D341Med (cell line): ENCODE results near the gene MRPS10.
"Not testable (repeated sequence)": the region's sequence is repeated elsewhere in the genome, so short reads cannot be mapped to it uniquely, and the experiment has no call there.

Experiments used
- DNase-seq: peaks from one replicate; pipeline ENCODE4 v3.0.0; 2012; ENCODE audit warnings: low spot score

MRPS10 gene

GRCh38 chr6:42207559-42207958 is 10.1 kb downstream of the MRPS10 start:
- DNase-seq = not testable (repeated sequence)

- no peak for DNase-seq
These were observed 12.8 kb downstream of the MRPS10 start for GRCh38 chr6:42204768-42205282.

- DNase-seq = no peak
These were observed 14.5 kb downstream of the MRPS10 start for GRCh38 chr6:42203183-42203582.

GRCh38 chr6:42202131-42202915 is 15.3 kb downstream of the MRPS10 start:
- DNase-seq = peak; percentile 67

DNA sequence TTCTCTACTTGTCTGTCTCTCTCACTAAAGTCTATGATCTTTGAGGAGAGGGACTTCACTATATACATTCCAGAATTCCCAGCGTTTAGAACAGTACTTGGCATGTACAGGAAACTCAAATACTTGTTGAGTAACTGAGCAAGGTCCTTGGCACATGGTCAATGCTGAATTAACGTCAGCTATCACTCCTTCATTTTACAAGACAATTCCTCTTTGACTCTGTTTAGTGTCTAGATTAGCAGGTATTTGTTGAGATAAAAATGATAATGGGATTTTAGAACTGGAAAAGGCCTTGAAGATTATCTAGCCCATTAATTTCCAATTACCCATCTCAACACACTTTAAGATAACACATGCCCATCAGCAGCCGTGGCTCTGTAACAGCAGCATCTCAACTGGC is 16.3 kb downstream of the MRPS10 start:
- no peak for DNase-seq

DNA sequence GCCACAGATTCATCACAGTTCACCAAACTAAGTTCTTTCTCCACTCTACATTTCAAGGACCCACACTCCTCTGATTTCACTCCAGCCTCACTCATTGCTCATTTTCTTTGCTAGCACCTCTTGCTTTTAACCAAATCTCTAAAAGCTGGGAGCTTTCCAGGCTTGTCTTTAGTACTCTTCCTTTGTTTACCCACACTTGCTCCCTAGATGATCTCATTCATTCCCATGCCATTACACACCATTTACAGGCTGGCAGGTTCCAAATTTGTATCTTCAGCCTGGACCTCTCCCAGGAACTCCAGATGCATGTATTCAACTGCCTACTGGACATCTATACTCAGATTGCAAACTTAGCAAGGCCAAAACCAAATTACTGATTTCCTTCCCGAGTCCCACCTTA is 17.6 kb downstream of the MRPS10 start:
- DNase-seq = no peak

- DNase-seq = no peak
These were observed 18.3 kb downstream of the MRPS10 start for GRCh38 chr6:42199106-42199981.

DNA sequence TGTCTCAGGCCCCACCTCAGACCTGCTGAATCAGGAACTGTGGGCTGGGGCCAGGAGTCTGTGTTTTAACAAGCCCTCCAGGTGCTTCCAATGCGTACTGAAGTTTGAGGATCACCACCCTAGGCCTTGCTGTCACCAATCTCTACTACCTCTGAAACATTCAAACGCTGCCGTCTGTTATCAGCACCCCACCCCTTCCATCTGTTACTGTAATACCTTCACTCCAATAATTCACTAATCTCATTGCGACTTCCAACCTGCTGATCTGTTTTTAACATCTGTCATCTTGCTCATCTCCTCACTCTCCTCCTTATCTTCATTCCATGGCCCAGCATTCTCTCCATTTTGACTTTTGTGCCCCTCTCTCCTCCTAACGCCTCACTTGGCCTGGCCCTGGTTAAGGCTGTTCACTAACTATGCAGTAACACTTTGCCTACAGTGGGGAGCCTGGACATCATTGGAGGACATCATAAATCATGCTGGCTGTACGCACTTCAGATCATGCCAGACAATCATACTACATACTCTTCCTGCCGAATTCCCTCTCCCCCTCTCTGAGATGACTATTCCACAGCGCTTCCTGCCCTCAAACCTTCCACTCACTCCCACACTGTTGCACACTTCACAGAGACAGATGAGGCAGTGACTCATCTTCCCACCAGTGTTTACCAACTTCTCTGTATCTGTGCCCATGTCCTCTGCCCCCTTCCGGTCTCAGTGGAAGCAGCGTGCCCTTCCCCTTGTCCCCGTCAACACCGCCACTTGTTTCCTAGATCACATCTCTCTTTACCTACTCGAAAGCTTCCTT is 19.9 kb downstream of the MRPS10 start:
- DNase-seq = peak; percentile 69

GRCh38 chr6:42195415-42195814 is 22.2 kb downstream of the MRPS10 start:
- DNase-seq = no peak

DNA sequence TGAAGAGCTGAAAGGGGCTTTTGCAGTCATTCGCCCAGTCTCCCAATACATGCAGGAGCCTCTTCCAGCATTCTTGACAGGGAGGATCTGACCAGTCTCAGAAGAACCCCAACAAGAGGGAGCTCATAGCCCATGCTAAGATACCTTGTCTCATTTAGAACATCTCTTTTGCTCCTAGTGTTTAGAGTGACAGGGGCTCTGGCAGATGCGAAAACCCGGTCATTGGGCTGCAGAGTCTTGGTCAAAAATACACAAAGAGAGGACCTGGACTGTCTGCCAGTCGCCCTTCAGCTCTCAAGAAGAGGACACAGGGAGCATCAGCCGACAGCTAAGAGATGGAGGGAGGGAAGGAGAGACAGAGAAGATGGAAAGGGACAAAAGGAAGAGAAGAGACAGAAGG is 23.6 kb downstream of the MRPS10 start:
- no peak for DNase-seq

DNA sequence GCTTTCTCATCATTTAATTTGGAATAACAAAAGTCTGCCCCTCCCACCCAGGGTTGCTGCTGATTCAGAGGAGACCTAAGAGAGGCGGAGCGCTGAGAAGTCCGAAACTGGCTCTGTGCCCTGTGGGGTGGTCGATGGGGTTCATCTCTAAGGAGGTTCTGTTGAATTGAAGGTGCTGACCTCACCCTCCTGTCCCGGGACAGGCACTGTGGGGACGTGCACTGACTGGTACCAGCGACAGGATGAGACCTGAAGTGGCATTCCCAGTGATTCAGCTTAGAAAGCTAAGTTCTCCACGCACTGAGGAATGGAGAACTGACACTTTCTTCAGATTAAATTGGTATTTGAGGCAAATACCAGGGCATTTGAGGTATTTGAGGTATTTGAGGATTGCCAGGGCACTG is 24.2 kb downstream of the MRPS10 start:
- no peak for DNase-seq

- DNase-seq = not testable (repeated sequence)
These were observed 25.3 kb downstream of the MRPS10 start for GRCh38 chr6:42192385-42192784.

- no peak for DNase-seq
These were observed 27.0 kb downstream of the MRPS10 start for GRCh38 chr6:42190554-42191183.

- DNase-seq = no peak
These were observed 29.3 kb downstream of the MRPS10 start for GRCh38 chr6:42188406-42188805.

DNA sequence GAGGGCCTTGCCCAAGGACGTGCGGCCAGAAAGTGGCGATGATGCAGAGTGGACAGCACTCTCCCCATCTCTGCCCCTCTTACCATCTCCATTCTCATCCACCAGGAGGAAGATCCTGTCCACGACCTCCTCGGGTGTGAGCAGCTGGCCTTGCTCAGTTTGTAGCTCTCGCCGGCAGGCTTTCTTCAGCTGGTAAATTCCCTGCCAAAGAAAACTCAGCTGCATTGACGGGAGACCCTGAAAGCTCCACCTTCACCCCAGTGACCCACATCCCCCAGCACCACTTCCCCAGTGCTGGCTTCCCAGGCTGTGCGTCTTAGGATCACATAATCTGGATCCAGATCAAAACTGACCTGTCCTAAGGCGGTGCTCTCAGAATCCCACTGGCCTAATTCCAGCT is 32.1 kb downstream of the MRPS10 start:
- no peak for DNase-seq

DNA sequence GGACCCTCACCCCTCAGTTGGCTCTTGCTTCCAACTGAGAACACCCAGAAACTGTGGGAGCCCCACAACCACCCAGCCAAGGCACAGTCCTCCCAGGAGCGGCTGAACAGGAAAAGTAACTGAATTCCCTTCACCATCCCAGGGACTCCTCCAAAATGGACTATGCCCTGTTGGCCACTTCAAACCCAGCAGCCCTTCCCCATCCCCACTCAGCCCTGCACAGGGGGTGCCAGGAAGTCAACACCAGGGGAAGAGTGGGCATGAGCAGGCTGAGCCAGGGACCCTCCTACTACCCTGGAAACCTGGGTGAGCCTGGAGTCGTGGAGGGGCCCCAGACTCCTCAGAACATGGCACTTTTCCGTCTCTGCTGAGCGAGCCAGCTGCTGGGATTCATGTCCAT is 33.2 kb downstream of the MRPS10 start:
- DNase-seq = no peak

DNA sequence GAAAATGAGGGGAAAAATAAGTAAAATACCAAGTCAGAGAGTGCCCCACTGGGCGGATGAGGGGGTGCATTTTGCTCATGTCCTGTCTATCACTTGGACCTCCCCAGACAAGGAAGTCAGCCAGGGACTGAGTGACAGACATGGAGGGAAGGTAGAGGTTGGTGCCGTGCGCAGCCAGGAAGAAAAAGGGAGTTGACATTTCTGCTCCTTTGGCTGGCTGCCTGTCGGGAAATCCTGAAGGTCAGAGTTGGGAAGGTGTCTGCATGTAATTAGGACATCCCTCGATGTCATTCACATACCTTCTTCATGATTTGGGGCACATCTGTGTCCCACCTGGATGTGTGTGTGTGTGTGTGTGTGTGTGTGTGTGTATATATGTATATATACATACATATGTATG is 35.6 kb downstream of the MRPS10 start:
- no peak for DNase-seq

DNA sequence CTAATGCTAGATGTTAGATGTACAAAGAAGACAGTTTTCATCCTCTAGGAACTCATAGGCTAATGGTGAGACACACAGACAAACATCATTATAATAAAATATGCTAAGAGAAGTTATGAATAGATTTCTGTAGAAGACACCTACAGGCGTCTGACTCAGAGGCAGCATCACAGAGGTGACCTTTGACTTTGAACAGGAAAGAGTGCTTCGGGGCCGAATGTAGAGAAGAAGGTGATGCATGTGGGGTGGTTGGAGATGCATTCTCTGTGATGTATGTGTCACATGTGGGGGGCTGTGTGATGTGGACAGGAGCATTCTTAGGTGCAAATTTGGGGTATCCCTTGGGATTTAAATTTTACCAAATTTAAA is 37.7 kb downstream of the MRPS10 start:
- no peak for DNase-seq

- no peak for DNase-seq
These were observed 38.3 kb downstream of the MRPS10 start for GRCh38 chr6:42179261-42179944.

- DNase-seq = no peak
These were observed 39.9 kb downstream of the MRPS10 start for GRCh38 chr6:42177514-42178364.
